SK-N-SH (cell line): ENCODE data around the gene POLR1A. TPM values are rescaled to one million over a fixed set of nuclear protein-coding genes. Genes with fewer than 3 reads are reported as not detected.

Source experiments
- CTCF ChIA-PET: fragments of 300-600, 350-600 bp; formaldehyde crosslinking; extraction: SDS; loops from one replicate; lab custom pipeline; 2021; lab: Yijun Ruan, JAX
- POLR2A ChIA-PET: fragments of 350-600 bp; sonication (Branson Sonifier 250); formaldehyde crosslinking; extraction: SDS; loops from one replicate; lab custom pipeline; 2020; ENCODE audit warnings: antibody characterized with exemption, inconsistent platforms; lab: Yijun Ruan, JAX
- DNase-seq: peaks from one replicate; pipeline ENCODE4 v3.0.0; 2012
- H2AFZ ChIP-seq: fragments of 200-600 bp; sonication (generic); 2 replicates; pipeline ENCODE4 v1.8.1; 2016; ENCODE audit warnings: antibody characterized with exemption, mild to moderate bottlenecking, low read depth
- H3F3A ChIP-seq: fragments of 200-600 bp; sonication (generic); replicated peaks from 2 replicates; pipeline ENCODE3; 2016; ENCODE audit warnings: antibody characterized with exemption, mild to moderate bottlenecking; ENCODE audit not compliant: insufficient read depth
- H3K27ac ChIP-seq, 2 experiments: fragments of 200-500 bp in 1 of 2; fragments of 200-600 bp in 1 of 2; sonication (Bioruptor generic) in 1 of 2; sonication (generic), shearing (Covaris generic) in 1 of 2; 2 replicates each; pipeline versions ENCODE4 v1.5.1 to v1.6.1; 2014 to 2016; ENCODE audit warnings: low read depth in 2 of 2, inconsistent platforms in 1 of 2, low read length in 1 of 2, mild to moderate bottlenecking in 1 of 2, mixed read lengths in 1 of 2
- H3K27me3 ChIP-seq: fragments of 200-600 bp; sonication (generic), shearing (Covaris generic); 2 replicates; pipeline ENCODE4 v1.6.1; 2016; ENCODE audit warnings: mixed run types; ENCODE audit not compliant: insufficient read depth
- H3K36me3 ChIP-seq, 2 experiments: fragments of 200-500 bp in 1 of 2; fragments of 200-600 bp in 1 of 2; sonication (Bioruptor generic) in 1 of 2; sonication (generic) in 1 of 2; replicated peaks in 1 of 2; 2 replicates each; pipeline versions ENCODE3 to v1.5.1; 2014 to 2016; ENCODE audit warnings: low read length in 1 of 2, mild to moderate bottlenecking in 1 of 2; ENCODE audit not compliant: insufficient read depth in 2 of 2, control insufficient read depth in 1 of 2
- H3K4me1 ChIP-seq, 2 experiments: fragments of 200-500 bp in 1 of 2; fragments of 200-600 bp in 1 of 2; sonication (Bioruptor generic) in 1 of 2; sonication (generic), shearing (Covaris generic) in 1 of 2; 2 replicates each; pipeline versions ENCODE4 v1.5.1 to v1.6.1; 2014 to 2016; ENCODE audit warnings: low read depth in 1 of 2, low read length in 1 of 2, mixed run types in 1 of 2; ENCODE audit not compliant: insufficient read depth in 2 of 2, control insufficient read depth in 1 of 2
- H3K4me2 ChIP-seq: fragments of 200-600 bp; sonication (generic), shearing (Covaris generic); 2 replicates; pipeline ENCODE4 v1.6.1; 2017; ENCODE audit warnings: mixed run types
- H3K4me3 ChIP-seq, 2 experiments: fragments of 200-500 bp in 1 of 2; fragments of 200-600 bp in 1 of 2; sonication (Bioruptor generic) in 1 of 2; sonication (generic), shearing (Covaris generic) in 1 of 2; 2 replicates each; pipeline versions ENCODE4 v1.5.1 to v1.8.1; 2014 to 2016; ENCODE audit warnings: low read depth in 2 of 2, inconsistent platforms in 1 of 2, low read length in 1 of 2, mild to moderate bottlenecking in 1 of 2, mixed read lengths in 1 of 2, moderate library complexity in 1 of 2
- H3K79me2 ChIP-seq: fragments of 200-600 bp; sonication (generic); 2 replicates; pipeline ENCODE4 v1.8.1; 2017; ENCODE audit warnings: mild to moderate bottlenecking; ENCODE audit not compliant: insufficient read depth
- H3K9ac ChIP-seq: fragments of 200-600 bp; sonication (generic); 2 replicates; pipeline ENCODE4 v1.6.1; 2017; ENCODE audit warnings: mixed run types
- H3K9me2 ChIP-seq: fragments of 200-600 bp; sonication (generic); 2 replicates; pipeline ENCODE4 v1.6.1; 2017; ENCODE audit warnings: mixed run types
- H3K9me3 ChIP-seq: fragments of 200-600 bp; sonication (generic); 2 replicates; pipeline ENCODE4 v1.6.1; 2017; ENCODE audit warnings: mixed run types, mild to moderate bottlenecking, moderate library complexity
- H4K20me1 ChIP-seq: fragments of 200-600 bp; sonication (generic); 2 replicates; pipeline ENCODE4 v1.6.1; 2017; ENCODE audit warnings: mild to moderate bottlenecking, mixed run types; ENCODE audit not compliant: insufficient read depth
- CHD2 ChIP-seq: fragments of 150-350 bp; IDR thresholded peaks from 2 replicates; pipeline ENCODE4 v1.6.1; 2018; ENCODE audit warnings: low read length; ENCODE audit not compliant: partially characterized antibody
- EZH2phosphoT487 ChIP-seq: fragments of 200-600 bp; sonication (generic); IDR thresholded peaks from 2 replicates; pipeline ENCODE4 v1.6.1; 2017; ENCODE audit warnings: low read depth, mixed run types, mild to moderate bottlenecking, antibody characterized with exemption, moderate library complexity, borderline replicate concordance
- FOXJ3 ChIP-seq: sonication (generic); formaldehyde crosslinking; IDR thresholded peaks from 2 replicates; pipeline ENCODE4 v1.5.1; 2020; ENCODE audit warnings: mild to moderate bottlenecking, missing genetic modification reagents
- FOXM1 ChIP-seq: IDR thresholded peaks from 2 replicates; pipeline ENCODE4 v1.4.0; 2012; ENCODE audit warnings: low read depth, mild to moderate bottlenecking
- GABPA ChIP-seq: IDR thresholded peaks from 2 replicates; pipeline ENCODE4 v1.4.0; 2012; ENCODE audit warnings: low read depth, mild to moderate bottlenecking
- JUND ChIP-seq: IDR thresholded peaks from 2 replicates; pipeline ENCODE4 v1.4.0; 2012
- MEF2A ChIP-seq: IDR thresholded peaks from 2 replicates; pipeline ENCODE4 v1.4.0; 2012; ENCODE audit warnings: low read depth, borderline replicate concordance
- MXI1 ChIP-seq: IDR thresholded peaks from 2 replicates; pipeline ENCODE4 v1.6.1; 2012; ENCODE audit warnings: mild to moderate bottlenecking, low read depth, low read length, improper control_type of control experiment
- NRF1 ChIP-seq: IDR thresholded peaks from 2 replicates; pipeline ENCODE4 v1.6.1; 2012; ENCODE audit warnings: low read depth, mild to moderate bottlenecking, low read length
- RAD21 ChIP-seq: IDR thresholded peaks from 2 replicates; pipeline ENCODE4 v1.6.1; 2012; ENCODE audit warnings: mild to moderate bottlenecking, low read length
- RCOR1 ChIP-seq: fragments of 150-350 bp; IDR thresholded peaks from 2 replicates; pipeline ENCODE4 v1.6.1; 2017; ENCODE audit warnings: antibody characterized with exemption, low read length
- RFX5 ChIP-seq: IDR thresholded peaks from 2 replicates; pipeline ENCODE4 v1.6.1; 2012; ENCODE audit warnings: mild to moderate bottlenecking, improper control_type of control experiment, low read length
- RXRA ChIP-seq: IDR thresholded peaks from 2 replicates; pipeline ENCODE4 v1.4.0; 2012; ENCODE audit warnings: low read depth, mild to moderate bottlenecking, borderline replicate concordance
- TAF1 ChIP-seq: IDR thresholded peaks from 2 replicates; pipeline ENCODE4 v1.6.1; 2012; ENCODE audit warnings: low read depth, mild to moderate bottlenecking, low read length, moderate library complexity, borderline replicate concordance
- YY1 ChIP-seq: IDR thresholded peaks from 2 replicates; pipeline ENCODE4 v1.4.0; 2012; ENCODE audit warnings: low read depth, mild to moderate bottlenecking
- WGBS: methylation state at CpG from one replicate; pipeline ENCODE4 v1.1.6; 2017; ENCODE audit warnings: low lambda C conversion rate; 5-methylcytosine and 5-hydroxymethylcytosine counted together
- polyA plus RNA-seq, 3 experiments: library from polyadenylated mRNA; depleted of rRNA; stranded (reverse); fragments of >200 nt; gene quantifications; 2 replicates each; pipeline ENCODE4 v1.2.3, GENCODE V29; 2012
- TF ChIP-seq, protein P1 (sequence below): IDR thresholded peaks from 2 replicates; pipeline ENCODE4; 2012
- TF ChIP-seq, protein P2 (sequence below): IDR thresholded peaks from 2 replicates; pipeline ENCODE4 v1.4.0; 2012; ENCODE audit warnings: low read depth, borderline replicate concordance
- TF ChIP-seq, protein P3 (sequence below): fragments of 200-600 bp; sonication (generic); IDR thresholded peaks from 2 replicates; pipeline ENCODE4 v1.6.1; 2017; ENCODE audit warnings: antibody characterized with exemption, mild to moderate bottlenecking, moderate library complexity
- TF ChIP-seq, protein P4 (sequence below): IDR thresholded peaks from 2 replicates; pipeline ENCODE4 v1.4.0; 2012; ENCODE audit warnings: low read depth

POLR1A gene
- polyA plus RNA-seq, 1 of the 3 experiments (the other 2 are of a cell fraction), result 6.1 TPM

DNA sequence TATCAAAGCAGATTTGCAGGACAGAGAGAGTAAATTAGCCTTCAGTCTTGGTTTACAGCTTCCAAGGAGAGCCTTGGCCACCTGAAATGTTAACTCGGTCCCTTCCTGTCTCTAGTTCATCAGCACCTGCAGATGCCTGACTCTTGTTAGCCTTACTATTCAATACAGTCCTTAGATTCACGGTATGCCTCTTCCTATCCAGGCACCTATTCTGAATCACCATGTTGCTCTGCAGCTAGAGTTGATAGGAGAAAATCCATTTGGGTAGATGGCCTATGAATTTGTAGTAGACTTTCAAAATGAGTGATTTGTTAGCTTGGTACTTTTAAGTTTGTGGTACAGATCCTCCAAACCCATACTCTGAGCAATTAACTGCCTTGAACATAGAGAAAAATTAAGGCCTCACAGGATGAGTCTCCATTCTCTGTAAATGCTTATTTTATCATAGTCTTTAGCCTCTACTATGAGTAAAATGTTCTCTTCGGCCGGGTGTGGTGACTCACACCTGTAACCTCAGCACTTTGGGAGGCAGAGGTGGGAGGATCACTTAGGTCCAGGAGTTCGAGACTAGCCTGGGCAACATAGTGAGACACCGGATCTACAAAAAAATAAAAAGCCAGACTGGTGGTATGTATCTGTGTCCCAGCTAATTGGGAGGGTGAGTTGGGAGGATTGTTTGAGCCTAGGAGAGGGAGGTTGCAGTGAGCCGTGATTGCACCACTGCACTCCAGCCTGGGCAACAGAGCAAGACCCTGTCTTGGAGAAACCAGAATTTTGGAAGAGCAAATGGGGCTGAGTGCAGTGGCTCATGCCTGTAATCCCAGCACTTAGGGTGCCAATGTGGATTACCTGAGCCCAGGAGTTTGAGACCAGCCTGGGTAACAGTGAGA is 33.3 kb upstream of the POLR1A start:
- CTCF ChIA-PET, result interaction anchor here (0.5 kb wide), 1 partner anchor 11 kb away, joined by 3 read pairs; no protein-coding TSS in a partner anchor
- 96% methylated on average over 7 of the region's 7 CpGs for WGBS

More for the DNA sequence above, 33.3 kb upstream of the POLR1A start:
- no peaks in the 10 kb centered on the region for H3K27me3 ChIP-seq
- H2AFZ ChIP-seq, result no peak overlapping the region
- peaks cover 22% of the 10 kb centered on the region for H3F3A ChIP-seq
- no peaks in the 10 kb centered on the region for H3K9me3 ChIP-seq
- H3K4me3 ChIP-seq, result no peak overlapping the region
- no peak for DNase-seq
- H3K79me2 ChIP-seq, result no peaks in the 10 kb centered on the region
- TF ChIP-seq, protein P1, sequence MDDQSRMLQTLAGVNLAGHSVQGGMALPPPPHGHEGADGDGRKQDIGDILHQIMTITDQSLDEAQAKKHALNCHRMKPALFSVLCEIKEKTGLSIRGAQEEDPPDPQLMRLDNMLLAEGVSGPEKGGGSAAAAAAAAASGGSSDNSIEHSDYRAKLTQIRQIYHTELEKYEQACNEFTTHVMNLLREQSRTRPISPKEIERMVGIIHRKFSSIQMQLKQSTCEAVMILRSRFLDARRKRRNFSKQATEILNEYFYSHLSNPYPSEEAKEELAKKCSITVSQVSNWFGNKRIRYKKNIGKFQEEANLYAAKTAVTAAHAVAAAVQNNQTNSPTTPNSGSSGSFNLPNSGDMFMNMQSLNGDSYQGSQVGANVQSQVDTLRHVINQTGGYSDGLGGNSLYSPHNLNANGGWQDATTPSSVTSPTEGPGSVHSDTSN, result no peak
- no peak for TF ChIP-seq RFX5
- TF ChIP-seq NRF1, result no peak
- TF ChIP-seq YY1, result no peak
- no peak for TF ChIP-seq FOXJ3 (CRISPR knock-in tag)
- TF ChIP-seq GABPA, result no peak
- no peak for TF ChIP-seq CHD2
- TF ChIP-seq MEF2A, result no peak
- TF ChIP-seq RAD21, result no peak
- no peak for TF ChIP-seq FOXM1
- TF ChIP-seq, protein P2, sequence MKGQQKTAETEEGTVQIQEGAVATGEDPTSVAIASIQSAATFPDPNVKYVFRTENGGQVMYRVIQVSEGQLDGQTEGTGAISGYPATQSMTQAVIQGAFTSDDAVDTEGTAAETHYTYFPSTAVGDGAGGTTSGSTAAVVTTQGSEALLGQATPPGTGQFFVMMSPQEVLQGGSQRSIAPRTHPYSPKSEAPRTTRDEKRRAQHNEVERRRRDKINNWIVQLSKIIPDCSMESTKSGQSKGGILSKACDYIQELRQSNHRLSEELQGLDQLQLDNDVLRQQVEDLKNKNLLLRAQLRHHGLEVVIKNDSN, result no peak
- no peak for TF ChIP-seq RXRA
- TF ChIP-seq TAF1, result no peak
- TF ChIP-seq, protein P3, sequence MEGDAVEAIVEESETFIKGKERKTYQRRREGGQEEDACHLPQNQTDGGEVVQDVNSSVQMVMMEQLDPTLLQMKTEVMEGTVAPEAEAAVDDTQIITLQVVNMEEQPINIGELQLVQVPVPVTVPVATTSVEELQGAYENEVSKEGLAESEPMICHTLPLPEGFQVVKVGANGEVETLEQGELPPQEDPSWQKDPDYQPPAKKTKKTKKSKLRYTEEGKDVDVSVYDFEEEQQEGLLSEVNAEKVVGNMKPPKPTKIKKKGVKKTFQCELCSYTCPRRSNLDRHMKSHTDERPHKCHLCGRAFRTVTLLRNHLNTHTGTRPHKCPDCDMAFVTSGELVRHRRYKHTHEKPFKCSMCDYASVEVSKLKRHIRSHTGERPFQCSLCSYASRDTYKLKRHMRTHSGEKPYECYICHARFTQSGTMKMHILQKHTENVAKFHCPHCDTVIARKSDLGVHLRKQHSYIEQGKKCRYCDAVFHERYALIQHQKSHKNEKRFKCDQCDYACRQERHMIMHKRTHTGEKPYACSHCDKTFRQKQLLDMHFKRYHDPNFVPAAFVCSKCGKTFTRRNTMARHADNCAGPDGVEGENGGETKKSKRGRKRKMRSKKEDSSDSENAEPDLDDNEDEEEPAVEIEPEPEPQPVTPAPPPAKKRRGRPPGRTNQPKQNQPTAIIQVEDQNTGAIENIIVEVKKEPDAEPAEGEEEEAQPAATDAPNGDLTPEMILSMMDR, result no peak
- TF ChIP-seq, protein P4, sequence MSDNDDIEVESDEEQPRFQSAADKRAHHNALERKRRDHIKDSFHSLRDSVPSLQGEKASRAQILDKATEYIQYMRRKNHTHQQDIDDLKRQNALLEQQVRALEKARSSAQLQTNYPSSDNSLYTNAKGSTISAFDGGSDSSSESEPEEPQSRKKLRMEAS, result no peak
- no peak for TF ChIP-seq EZH2phosphoT487
- no peak for TF ChIP-seq MXI1
- TF ChIP-seq JUND, result no peak
- TF ChIP-seq RCOR1, result no peak
- no peak overlapping the region for H3K27ac ChIP-seq
- H3K9ac ChIP-seq, result no peak overlapping the region
- no peaks in the 10 kb centered on the region for H3K4me1 ChIP-seq
- POLR2A ChIA-PET, result interaction anchor here (0.6 kb wide), 1 partner anchor 48 kb away, joined by 6 read pairs; no protein-coding TSS in a partner anchor
- H3K9me2 ChIP-seq, result no peaks in the 10 kb centered on the region
- H4K20me1 ChIP-seq, result no peaks in the 10 kb centered on the region
- peaks cover 83 to 90% of the 10 kb centered on the region in 2 experiments for H3K36me3 ChIP-seq
- H3K4me2 ChIP-seq, result no peak overlapping the region
